ENCODE data around the gene PRKN. TPM values are rescaled to one million over a fixed set of nuclear protein-coding genes. Genes with fewer than 3 reads are reported as not detected.

The PRKN gene
- total and polyA plus RNA-seq, 2 donors (not counting 3 experiments of a cell fraction or from before 2014, with no cell fraction given): 0.06 TPM; not detected in 1

GRCh38 chr6:162200041-162200440 is 527.5 kb downstream of the PRKN start:
- no peaks in the 10 kb centered on the region for H3K9me3 ChIP-seq (replicated peaks; ENCODE audit: control insufficient read depth, insufficient read depth, low read length)
- H3K36me3 ChIP-seq (ENCODE audit: control insufficient read depth in 2 of 2, extremely low read depth in 1 of 2, insufficient read depth in 2 of 2, low read length in 2 of 2): no peaks in the 10 kb centered on the region
- intact Hi-C loops (cut with micrococcal nuclease): no loop called here
- H3K9me1 ChIP-seq (replicated peaks; ENCODE audit: control insufficient read depth, extremely low read depth, insufficient read depth, low read length): no peaks in the 10 kb centered on the region
- no peak overlapping the region for H3K27ac ChIP-seq (ENCODE audit: insufficient read depth, low read depth, low read length)
- no peak overlapping the region for H2AFZ ChIP-seq (ENCODE audit: low read depth, low read length)
- CTCF ChIA-PET: no interaction called here
- no peaks in the 10 kb centered on the region for H4K20me1 ChIP-seq (replicated peaks; ENCODE audit: control insufficient read depth, extremely low read depth, insufficient read depth, low read length)
- TF ChIP-seq EZH2 (IDR thresholded peaks at IDR 0.05; ENCODE audit: borderline replicate concordance, low read depth, low read length, severe bottlenecking) (no peak), POLR2AphosphoS5 (IDR thresholded peaks at IDR 0.05; ENCODE audit: insufficient read depth, low read depth, low read length) (no peak), CTCF (IDR thresholded peaks at IDR 0.05; ENCODE audit: extremely low read depth in 1 of 2, insufficient read depth in 1 of 2, low read depth in 1 of 2, low read length in 2 of 2) (no peak), MAX (IDR thresholded peaks at IDR 0.05; ENCODE audit: insufficient read depth, insufficient read length) (no peak), GATA2 (IDR thresholded peaks at IDR 0.05; ENCODE audit: insufficient read depth, insufficient read length, low read depth, low read length) (no peak), POLR2A (IDR thresholded peaks at IDR 0.05; ENCODE audit: low read depth, low read length) (no peak), MYC (IDR thresholded peaks at IDR 0.05; ENCODE audit: low read depth, low read length) (no peak), FOS (IDR thresholded peaks at IDR 0.05; ENCODE audit: borderline replicate concordance, insufficient read depth, low read length) (no peak), JUN (IDR thresholded peaks at IDR 0.05; ENCODE audit: borderline replicate concordance, insufficient read depth, insufficient read length, low read depth) (no peak)
- H3K9ac ChIP-seq (replicated peaks; ENCODE audit: extremely low read depth, insufficient read depth, low read length): no peak overlapping the region
- H3K4me3 ChIP-seq (replicated peaks in 1 of 3; ENCODE audit: insufficient read depth in 1 of 3, low read depth in 1 of 3, low read length in 3 of 3): no peak overlapping the region
- H3K79me2 ChIP-seq (ENCODE audit: control insufficient read depth, insufficient read depth, low read length): no peaks in the 10 kb centered on the region
- no peak for FAIRE-seq
- DNase-seq (ENCODE audit: low read depth, low spot score): no peak
- no peak overlapping the region for H3K4me2 ChIP-seq (ENCODE audit: insufficient read depth, low read length)
- dilution Hi-C loops (cut with MboI; ENCODE audit: extremely low pct_ligation_motif_present, low sequenced_read_pairs): no loop called here
- no peaks in the 10 kb centered on the region for H3K4me1 ChIP-seq (ENCODE audit: control insufficient read depth, extremely low read depth, insufficient read depth, low read length)
- no TSS peak for BruUV-seq (replicated peaks)
- no peaks in the 10 kb centered on the region for H3K27me3 ChIP-seq (ENCODE audit: control insufficient read depth in 2 of 2, insufficient read depth in 2 of 2, low read length in 2 of 2)
- POLR2A ChIA-PET: no interaction called here

All from endothelial cell of umbilical vein (primary cell).